Activated CD8-positive, alpha-beta memory T cell treated with anti-CD3 and anti-CD28 coated beads for 4 hours (primary cell): ENCODE data around the gene ARMH3.
"Not testable (repeated sequence)": the region's sequence is repeated elsewhere in the genome, so short reads cannot be mapped to it uniquely, and the experiment has no call there.

Source experiments
- DNase-seq, 2 donors: peaks; one replicate each; pipeline ENCODE4 v3.0.0-alpha.2; 2020; ENCODE audit warnings: low read depth in 2 of 2

ARMH3 gene

DNA sequence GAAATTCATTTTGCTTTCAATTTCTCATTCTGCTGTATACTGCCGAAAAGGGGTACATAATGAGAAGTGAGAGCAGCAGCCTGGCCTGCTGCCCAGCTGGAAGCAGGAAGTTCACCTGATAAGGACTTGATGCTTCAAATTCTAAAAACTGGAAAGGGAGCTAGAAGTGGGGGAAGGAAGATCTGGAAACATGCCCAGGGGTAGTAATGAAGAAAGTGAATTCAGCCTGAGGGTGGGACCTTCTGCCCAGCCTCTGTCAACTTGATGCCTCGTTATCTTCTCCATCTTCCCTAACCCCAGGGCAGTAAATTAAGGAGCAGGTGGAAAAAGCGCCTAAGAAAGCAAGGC lies 69.4 kb downstream of the ARMH3 start:
- no peak for DNase-seq

DNA sequence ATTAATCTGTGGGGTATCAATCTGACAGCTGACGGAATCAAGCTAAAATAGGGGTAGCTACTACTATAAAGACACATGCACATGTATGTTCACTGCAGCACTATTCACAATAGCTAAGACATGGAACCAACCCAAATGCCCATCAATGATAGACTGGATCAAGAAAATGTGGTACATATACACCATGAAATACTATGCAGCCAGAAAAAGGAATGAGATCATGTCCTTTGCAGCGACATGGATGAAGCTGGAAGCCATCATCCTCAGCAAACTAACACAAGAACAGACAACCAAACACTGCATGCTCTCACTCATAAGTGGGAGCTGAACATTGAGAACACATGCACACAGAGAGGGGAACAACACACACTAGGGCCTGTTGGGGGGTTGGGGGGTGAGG lies 75.3 kb downstream of the ARMH3 start:
- DNase-seq = not testable (repeated sequence)

DNA sequence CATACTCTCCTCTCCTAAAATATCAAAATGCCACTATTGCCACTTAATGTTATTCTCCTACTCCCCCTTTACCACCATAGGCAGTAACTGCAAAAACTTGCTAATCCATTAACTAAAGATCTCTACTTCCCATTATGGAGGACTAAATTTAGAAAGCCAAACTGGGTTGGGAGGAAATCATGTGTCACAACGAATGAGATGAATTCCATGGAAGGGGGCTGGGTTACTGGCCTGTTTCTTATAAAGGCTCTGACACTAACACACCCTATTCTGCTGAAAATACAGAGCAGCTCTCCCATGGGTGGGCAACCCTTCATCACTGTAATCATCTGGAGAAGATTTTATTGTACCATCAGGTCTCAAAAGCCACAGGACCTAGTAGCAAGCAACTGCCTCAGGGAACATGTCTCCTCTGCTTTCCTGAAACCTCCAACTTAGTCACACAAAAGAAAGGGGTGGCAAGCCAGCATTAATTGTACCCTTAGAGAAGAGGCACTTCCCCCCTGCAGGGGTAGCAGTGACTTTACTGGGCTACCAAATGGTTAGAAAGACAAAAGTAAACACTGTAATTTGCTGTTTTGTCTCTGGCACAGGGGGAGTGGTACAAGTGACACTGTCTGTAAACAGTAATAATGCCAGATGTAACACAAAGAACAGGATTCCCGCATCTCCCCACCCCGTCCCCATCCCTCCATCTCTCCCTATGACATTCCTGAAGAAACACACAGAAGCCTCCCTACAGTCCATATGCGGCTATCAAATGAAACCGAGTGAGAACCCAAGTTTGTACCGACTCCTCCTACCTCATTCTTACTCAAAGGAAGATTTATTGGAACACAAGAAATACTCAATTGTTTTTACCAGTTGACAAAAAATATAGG lies 81.6 kb downstream of the ARMH3 start:
- no peak for DNase-seq

DNA sequence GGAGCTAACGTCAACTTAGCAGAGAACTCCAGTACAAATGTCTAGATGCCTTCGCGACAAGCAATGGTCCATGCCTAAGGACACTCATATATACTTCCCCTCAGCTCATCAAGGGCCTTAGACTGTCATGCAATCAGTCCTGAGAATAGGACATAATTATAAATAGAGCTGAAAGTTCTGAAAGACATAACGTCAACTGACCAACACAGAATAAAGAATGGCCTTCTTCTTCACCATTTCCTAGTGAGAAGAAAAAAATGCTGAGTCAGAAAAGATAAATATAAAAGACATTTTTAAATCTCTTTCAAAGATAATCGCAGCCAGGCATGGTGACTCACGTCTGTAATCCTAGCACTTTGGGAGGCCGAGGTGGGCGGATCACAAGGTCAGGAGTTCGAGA lies 83.2 kb downstream of the ARMH3 start:
- DNase-seq = no peak

DNA sequence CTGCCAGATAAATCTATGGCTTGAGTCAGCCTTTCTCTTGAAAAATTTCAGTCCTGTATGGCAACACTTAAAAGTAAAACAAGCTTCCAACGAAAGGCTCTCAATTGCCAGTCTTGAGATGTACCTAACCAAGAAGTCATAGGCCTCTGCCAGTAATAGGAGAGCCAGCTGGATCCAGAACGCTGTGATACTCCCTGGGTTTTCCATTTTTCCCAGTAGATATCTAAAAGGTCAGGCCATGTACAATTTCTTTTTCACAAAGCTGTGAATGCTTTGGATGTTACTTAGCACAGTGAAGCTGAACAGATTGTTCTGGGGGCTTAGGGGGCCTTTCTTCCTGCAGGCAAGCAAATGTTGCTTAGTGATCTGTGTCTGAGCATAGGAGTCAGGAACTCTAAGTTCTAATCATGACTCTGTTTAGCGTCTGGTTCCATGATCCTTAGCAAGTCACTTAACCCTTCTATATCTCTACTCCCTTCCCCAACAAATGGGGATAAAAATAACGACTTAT lies 86.5 kb downstream of the ARMH3 start:
- DNase-seq = no peak

DNA sequence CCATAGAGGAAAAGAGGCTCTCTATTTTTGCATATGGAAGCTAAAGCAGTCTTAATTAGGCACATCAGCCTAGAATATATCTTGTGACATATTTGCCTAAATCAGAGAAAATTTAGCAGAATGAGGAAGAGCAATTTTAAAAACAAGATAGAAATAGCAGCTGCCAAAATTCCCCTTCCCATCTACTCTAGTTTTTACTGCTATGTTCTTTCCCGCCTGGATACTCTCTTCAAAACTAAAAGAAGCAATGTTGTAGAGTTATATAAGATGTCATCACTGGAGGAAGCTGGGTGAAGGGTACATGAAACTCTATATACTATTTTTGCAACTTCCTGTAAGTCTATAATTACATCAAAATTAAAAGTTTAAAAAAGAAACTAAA lies 87.0 kb downstream of the ARMH3 start:
- no peak for DNase-seq

DNA sequence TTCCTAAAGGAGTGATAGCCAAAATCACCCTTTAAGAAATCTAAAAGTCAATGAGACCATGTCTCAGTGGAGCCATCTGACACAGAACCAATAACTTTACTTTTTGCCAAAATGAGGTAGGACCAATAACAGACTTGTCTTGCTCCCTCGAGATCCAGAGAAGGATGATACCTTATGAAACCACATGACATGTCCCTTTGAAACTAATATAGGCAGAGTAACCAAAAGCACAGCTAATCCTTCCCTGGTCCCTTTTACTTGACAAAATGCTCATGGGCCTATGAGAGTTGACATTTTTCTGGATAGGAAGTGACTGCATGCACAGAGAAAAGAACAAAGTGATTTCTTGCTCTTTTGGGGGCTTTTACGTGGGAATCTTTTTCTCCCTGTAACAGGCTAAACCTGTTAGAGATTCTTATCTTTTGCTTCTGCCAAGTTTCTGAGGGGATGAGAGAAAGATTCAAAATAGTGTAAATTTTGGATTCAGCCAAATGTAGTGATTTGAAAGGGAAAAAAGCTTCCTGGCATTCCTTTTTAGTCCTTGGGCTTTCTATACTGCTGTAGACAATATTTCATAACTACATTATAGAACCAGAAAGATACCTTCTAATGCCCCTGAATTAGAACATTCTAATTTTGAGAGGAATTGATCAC lies 87.6 kb downstream of the ARMH3 start:
- DNase-seq = no peak

DNA sequence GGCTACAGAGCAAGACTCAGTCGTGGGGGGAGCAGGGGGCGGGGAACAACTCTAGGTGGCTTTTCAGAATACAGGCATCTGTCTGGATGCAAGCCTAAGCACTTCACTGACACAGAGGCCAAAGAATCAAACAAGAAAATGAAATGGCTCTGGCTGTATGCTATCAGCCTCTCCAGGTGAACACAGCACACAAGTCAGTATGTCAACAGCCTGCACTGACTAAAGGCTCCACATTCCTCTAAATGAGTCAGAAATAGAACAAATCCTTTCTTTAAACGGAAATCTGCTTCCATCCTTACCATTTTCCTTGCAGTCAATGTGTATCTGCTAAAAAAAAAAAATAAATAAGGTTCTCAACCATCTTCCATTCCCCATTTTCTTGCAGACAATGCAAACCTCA lies 88.3 kb downstream of the ARMH3 start:
- DNase-seq = no peak

DNA sequence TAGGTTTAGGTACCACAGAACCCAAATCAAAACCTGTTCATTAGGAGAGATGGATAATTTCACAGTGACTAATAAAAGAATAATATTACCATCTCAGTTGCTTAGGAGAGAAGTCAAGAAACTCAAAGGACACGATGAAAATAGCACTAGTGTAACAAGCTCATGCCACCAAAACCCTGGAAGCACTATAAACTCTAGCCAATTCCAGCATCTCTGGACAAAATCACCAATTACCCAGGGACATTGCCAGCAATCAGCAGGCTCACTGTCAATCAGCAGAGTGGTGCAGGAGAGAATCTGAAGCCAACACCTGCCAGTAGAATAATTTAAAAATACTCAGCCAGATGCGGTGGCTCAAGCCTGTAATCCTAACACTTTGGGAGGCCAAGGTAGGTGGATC lies 88.9 kb downstream of the ARMH3 start:
- no peak for DNase-seq

DNA sequence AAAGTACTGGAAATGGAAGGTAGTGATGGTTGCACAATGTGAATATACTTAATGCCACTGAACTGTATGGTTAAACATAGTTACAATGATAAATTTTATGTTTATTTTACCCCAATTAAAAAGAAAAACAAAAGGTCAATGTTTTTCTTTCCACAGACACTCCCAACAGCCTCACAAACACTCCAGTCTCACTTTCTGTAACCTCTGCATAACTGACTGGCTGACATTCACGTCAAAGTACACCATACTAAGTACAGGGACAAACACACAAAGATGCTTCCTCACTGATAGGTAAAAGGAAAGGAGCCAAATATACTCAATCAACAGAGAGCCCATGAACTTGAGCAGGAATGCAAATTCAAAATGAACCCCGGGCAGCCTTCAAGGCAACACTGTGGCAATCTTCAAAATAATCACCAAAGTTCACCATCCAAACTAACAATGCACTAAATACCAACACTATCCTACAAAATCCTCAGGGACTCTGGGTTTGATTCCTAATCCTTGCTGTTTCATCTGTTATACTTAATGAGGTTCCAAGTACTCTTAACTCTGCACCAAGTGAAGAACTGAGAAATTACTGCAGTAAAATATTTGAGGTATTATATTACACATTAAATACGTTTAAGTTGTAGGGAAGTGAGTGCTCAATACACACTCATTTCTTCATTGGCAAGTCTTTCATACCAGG lies 90.8 kb downstream of the ARMH3 start:
- no peak for DNase-seq

DNA sequence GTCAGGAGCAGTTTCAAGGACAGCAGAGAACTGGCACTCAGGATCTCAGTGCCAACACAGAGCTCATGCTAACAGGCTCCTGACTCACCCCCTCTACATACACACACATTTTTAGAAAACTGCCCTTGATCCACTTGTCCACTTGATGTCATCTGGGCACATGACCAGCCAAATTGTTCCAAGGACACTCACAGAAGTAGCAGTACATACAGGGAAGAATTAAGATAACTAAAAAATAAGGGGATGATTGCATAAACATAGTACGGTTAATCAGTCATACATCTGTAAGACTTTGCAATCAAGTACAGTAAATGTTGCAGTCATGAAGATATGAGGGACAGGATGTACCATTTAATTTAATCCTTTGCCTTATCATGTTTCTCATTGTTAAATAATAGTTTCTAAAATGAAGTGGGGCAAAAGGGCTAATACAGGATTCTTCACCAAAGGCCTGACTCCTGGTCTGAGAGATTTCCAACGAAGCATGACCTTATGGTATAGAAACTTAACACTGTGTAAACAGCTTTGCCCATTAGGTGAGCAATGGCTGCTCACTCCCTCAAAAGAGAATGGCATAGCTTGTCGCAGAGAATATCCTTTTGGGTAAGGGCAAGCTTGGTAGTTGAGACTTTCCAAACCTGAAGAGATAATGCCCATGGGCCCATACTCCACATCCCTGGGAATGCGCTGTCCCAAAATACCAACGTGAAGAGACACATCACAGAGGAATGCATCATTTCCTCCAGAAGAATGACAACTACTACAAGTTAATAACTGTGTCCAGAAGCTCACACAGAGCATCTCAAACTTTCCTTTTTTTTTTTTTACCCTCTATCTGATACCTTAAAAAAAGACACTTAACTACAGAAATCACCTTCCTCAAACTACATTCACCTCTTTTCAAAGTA lies 94.1 kb downstream of the ARMH3 start:
- no peak for DNase-seq

DNA sequence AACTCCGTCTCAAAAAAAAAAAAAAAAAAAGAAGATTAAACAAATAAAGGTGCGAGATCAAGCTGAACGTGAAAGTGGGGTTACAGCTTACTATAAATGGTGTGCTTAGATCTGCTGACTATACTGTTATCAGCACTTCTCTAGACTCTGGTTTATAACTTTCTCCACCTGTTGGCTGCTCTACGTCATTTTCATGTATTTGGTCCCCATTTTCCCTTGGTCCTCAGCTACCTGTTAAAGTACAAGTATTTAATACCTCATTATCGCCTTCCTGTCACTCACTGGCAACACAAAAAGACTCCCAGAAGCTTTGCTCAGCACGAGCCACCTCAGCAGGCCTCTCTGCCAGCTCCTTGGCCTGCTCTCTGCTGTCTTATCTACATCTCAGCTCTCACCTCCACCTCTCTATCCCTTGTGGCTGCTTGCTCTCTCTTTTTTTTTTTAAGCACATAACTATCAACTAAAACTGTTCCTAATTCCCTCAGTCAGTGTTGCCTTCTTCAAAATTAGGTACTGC lies 95.0 kb downstream of the ARMH3 start:
- no peak for DNase-seq

DNA sequence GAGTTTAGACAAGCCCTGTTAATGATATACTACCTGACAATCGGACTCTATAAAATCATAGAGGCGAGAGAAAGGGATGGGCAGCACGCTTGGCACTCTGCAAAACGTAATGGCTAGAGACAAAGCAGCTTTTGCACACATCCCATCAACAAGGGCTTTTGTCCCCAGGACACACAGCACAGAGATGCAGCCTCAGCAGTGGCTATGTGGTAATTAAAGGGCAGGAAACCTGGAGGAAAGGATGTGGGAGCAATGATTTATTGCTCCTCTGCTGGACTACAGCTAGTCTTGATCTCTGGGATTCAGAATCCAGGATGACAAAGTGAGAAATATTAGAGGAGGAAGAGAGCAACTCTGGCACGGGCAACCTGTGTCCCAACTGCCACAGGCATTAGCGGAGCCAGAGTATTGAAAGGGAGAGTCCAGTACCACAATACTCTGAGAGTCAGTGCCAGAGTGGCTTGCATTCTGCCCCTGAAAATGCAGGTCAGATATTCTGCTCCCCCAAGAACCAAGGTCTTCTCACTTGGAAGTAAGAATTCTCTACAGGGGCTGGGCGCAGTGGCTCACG lies 96.5 kb downstream of the ARMH3 start:
- no peak for DNase-seq

DNA sequence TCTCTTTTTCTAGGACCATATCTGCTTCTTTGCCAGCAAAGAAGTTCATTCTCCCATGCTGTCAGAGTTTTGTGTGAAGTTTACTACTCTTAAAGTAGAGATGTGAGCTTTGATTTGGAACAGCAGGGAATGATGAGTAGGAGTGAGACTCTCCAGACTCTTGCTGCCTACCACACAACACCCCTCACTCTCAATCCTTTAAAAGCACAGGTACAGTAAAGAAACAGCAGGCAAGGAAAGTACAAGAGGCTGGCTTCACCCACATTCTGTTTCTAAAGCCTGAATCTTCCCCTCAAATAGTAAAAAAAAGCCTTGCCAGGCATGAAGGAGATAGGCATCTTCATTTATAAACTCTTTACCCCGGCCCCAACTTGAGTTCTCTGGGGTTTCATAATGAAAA lies 97.3 kb downstream of the ARMH3 start:
- DNase-seq = no peak

DNA sequence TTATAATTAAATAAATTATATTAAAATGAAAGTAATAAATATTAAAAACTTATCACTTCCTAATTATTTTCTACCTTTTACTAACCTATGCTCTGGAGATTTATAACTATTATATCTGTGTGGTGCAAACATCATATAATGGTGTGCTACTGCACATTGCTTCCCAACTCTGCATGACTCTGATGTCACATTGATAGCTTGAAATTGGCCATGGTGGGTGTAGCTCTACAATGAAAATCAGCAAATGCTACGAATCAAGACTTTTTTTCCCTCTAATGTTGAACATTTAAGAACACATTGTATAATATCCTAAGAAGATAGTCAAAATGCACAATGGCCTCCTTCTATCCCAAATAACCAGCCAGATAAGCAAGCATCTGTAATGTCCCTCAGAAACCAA lies 99.1 kb downstream of the ARMH3 start:
- DNase-seq = no peak

DNA sequence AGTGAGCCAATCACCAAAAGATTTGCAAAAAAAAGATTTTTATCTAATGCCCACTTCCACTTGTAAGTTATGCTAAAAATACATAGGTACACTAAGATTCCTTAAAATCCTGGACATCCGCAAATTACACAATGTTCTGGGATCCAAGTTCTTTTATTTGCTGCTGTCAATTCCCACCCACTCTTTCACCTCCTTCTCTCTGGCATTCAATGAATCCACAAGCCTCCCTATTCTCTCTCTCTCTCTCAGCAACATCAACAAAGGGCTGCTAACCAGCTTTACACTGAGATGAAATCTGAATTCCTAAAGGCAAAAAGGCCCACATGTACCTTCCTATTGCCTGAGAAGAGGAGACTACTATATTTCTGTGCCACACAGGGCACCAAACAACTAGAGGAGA lies 99.9 kb downstream of the ARMH3 start:
- DNase-seq = no peak

DNA sequence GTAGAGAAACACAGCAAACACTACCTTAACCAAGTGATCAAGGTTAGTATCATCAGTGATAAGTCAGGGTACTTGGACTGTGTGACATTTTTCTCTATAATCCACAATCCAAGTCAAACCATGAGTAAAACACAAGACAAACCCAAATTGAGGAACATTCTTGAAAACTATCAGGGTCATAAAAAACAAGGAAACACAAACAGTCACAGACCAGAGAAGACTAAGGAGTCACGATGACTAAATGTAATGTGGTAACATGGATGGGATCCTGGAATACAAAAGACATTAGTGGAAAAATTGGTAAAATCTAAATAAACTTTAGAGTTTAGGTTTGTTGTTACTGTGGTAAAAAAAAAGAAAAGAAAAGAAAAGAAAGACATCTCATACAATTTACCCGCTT lies 103.8 kb downstream of the ARMH3 start:
- DNase-seq = no peak

DNA sequence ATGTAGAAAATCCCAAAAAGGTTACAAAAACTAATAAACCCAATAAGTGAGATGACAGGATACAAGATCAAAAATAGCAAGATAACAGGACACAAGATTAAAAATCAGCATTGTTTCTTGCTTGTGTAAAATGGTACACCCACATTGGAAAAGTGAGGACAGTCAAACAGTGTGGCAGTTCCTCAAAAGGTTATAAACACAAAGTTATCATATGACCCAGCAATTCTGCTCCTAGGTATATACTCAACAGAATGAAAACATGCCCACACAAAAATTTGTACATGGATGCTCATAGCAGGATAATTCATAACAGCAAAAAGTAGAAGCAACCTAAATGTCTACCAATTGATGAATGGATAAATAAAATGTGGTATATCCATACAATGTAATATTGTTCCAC lies 105.8 kb downstream of the ARMH3 start:
- DNase-seq = no peak

DNA sequence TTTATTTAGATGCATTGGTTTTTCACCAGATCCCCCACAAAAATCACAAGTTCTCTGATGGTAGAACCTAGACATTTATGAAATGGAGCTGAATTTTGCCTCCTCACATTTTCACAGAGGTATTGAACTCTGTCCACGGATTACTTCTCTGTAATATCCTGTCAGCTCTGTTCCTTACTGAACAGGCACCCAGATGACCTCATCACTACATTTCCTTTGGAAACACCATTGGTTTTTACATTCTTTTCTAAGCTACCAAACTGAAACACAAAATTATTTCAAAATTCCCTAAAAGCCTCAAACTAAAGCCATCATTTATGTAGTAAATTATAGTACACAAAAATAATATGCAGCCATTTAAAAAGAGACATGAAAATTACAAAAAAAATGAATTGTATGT lies 114.1 kb downstream of the ARMH3 start:
- no peak for DNase-seq

DNA sequence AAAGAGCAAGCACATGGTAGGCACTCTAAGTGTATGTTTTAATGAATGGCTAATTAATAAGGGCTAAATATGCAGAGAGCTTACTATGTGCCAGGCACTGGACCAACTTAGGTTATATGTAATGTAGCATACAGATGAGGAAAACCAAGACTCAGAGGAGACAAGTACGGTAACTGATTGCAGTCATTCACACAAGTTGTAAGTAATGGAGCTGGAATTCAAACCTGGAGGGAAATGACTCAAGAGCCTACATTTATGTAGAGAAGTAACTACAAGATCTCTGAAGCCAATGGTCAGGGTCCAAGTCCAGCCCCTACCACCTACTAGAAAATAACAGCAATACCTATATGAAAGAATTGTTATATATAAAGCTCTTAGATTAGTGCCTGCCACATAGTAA lies 115.1 kb downstream of the ARMH3 start:
- no peak for DNase-seq

DNA sequence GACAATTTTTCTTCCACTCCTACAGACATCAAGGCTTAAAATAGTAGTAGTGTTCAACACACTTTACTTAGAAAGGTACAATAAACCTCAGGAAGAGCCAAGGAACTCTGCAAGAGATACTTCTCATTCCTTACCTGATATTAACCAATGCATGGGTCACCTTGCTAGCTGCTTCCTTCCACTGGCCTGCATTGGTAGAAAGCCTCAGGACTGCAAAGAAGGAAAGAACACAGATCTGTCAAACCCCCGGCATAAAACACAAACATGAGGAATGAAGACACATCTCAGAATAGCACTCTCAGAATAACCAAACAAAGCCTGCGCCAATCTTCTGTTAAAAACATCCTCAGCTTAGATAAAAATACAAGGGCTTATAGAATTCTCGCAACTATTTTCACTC lies 116.2 kb downstream of the ARMH3 start:
- no peak for DNase-seq
